Measurements from ENCODE around the gene S100Z. TPM values are rescaled to one million over a fixed set of nuclear protein-coding genes. Genes with fewer than 3 reads are reported as not detected.

The S100Z gene
- total and polyA plus RNA-seq, 9 of the 15 experiments (the other 6 are each of a cell fraction or from before 2014, with no cell fraction given), result 0.15 to 0.42 (median 0.20) TPM; not detected in 6

DNA sequence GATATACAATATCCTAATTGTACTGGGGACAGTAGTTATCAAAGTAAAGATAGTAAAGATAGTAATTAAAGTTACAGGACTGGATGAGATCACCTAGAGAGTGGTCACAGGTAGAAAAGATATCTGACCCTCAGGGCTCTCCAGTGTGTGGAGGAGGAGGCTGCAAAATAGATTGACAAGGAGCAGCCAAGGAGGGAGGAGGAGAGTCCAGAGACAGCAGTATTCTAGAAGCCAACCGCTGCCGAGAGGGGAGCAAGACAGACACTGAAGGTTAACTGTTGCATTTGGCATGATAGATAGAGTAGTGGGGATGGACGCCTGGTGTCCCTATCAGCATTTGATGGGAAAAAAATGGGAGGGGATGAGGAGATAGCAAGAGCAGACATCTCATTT lies 48.0 kb upstream of the S100Z start:
- TF ChIP-seq, protein P1, sequence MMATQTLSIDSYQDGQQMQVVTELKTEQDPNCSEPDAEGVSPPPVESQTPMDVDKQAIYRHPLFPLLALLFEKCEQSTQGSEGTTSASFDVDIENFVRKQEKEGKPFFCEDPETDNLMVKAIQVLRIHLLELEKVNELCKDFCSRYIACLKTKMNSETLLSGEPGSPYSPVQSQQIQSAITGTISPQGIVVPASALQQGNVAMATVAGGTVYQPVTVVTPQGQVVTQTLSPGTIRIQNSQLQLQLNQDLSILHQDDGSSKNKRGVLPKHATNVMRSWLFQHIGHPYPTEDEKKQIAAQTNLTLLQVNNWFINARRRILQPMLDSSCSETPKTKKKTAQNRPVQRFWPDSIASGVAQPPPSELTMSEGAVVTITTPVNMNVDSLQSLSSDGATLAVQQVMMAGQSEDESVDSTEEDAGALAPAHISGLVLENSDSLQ (IDR thresholded peaks at IDR 0.05), result 0 out of 2 replicates have a peak, but pooled peaks have one; percentile 7
- TF ChIP-seq ZNF354B (CRISPR knock-in tag; IDR thresholded peaks at IDR 0.05), result no peak
- H3K36me3 ChIP-seq (ENCODE audit: control insufficient read depth, insufficient read depth, low read length), result no peaks in the 10 kb centered on the region
- no peak overlapping the region for H2AFZ ChIP-seq (ENCODE audit: low read depth, low read length)
- H3K27ac ChIP-seq (ENCODE audit: extremely low read depth, low read depth, low read length), result no peak overlapping the region
- in situ Hi-C loops (cut with MboI) (no loop called here), intact Hi-C loops (cut with micrococcal nuclease) (no loop called here)
- ChIA-PET CTCF (ENCODE audit: low intra/inter-chr PET ratio) (no interaction called here), POLR2A (interaction anchor here (0.6 kb wide), 1 partner anchor 826 kb away, joined by 3 read pairs; no protein-coding TSS in a partner anchor)
- no peaks in the 10 kb centered on the region for H3K79me2 ChIP-seq (ENCODE audit: control insufficient read depth, insufficient read depth, low read length)
- peaks cover 3 to 13% of the 10 kb centered on the region in 2 experiments; a peak in 3 of 5 replicates for H3K27me3 ChIP-seq (ENCODE audit: control insufficient read depth in 2 of 2, insufficient read depth in 2 of 2, low read length in 2 of 2)
- FAIRE-seq (peak; percentile 46), ATAC-seq (peak; percentile 37; the same call in 1 of the 3 replicates), DNase-seq (ENCODE audit: extremely low read depth in 1 of 4, low spot score in 3 of 4) (peak in 1 of 4 experiments; percentile 39)
- H3K4me1 ChIP-seq (replicated peaks in 1 of 2; ENCODE audit: control insufficient read depth in 2 of 2, insufficient read depth in 2 of 2, low read length in 2 of 2), result peaks cover 0 to 11% of the 10 kb centered on the region in 2 experiments; a peak in 3 of 5 replicates
- no peaks in the 10 kb centered on the region; the same call in 1 of the 2 replicates for H3K9me3 ChIP-seq (replicated peaks; ENCODE audit: control insufficient read depth, insufficient read depth, low read depth, low read length)
- H3K9ac ChIP-seq (ENCODE audit: insufficient read depth in 1 of 2, low read depth in 2 of 2, low read length in 2 of 2), result no peak overlapping the region
- H4K20me1 ChIP-seq (replicated peaks; ENCODE audit: control insufficient read depth, insufficient read depth, low read length), result peaks cover 4% of the 10 kb centered on the region; the same call in 1 of the 2 replicates
- 3% methylated on average over 3 of the region's 3 CpGs for WGBS (ENCODE audit: insufficient coverage, low coverage, missing lambda C conversion rate)
- H3K4me3 ChIP-seq, result no peak overlapping the region
- no TSS peak for BruUV-seq (replicated peaks)
- H3K9me1 ChIP-seq (ENCODE audit: control insufficient read depth, insufficient read depth, low read length), result no peaks in the 10 kb centered on the region
- H3K4me2 ChIP-seq (ENCODE audit: insufficient read depth, low read length), result no peak overlapping the region

DNA sequence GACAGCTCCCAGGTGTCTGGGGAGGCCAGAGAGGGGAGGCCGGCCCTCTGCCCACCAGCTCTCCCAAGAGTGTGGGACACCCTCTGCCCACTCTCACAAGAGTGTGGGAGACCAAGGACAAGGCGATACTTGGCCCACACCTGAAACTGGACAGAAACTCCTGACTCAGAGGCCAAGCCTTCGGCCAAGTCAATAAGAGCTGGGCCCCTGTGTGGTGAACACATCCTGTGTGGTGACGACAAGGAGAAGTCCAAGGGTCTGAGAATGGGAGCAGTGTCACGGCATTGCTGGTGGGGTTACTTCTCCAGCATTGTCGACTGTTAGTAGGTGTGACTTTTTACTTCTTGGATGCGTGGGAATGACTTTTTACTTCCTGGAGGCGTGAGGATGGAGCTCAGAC lies 45.5 kb upstream of the S100Z start:
- H3K27ac ChIP-seq (ENCODE audit: extremely low read depth, low read depth, low read length), result no peak overlapping the region
- BruUV-seq (replicated peaks), result no TSS peak
- H3K27me3 ChIP-seq (ENCODE audit: control insufficient read depth in 2 of 2, insufficient read depth in 2 of 2, low read length in 2 of 2), result peaks cover 3 to 22% of the 10 kb centered on the region in 2 experiments; a peak in 3 of 5 replicates
- H3K36me3 ChIP-seq (ENCODE audit: control insufficient read depth, insufficient read depth, low read length), result no peaks in the 10 kb centered on the region
- no peak overlapping the region for H3K4me2 ChIP-seq (ENCODE audit: insufficient read depth, low read length)
- DNase-seq (ENCODE audit: extremely low read depth in 1 of 4, low spot score in 3 of 4), result no peak
- in situ Hi-C loops (cut with MboI) (no loop called here), intact Hi-C loops (cut with micrococcal nuclease) (no loop called here)
- POLR2A ChIA-PET, result no interaction called here
- no peak overlapping the region for H3K4me3 ChIP-seq
- no peak for FAIRE-seq
- H3K9ac ChIP-seq (ENCODE audit: insufficient read depth in 1 of 2, low read depth in 2 of 2, low read length in 2 of 2), result no peak overlapping the region
- no peak for ATAC-seq
- no peaks in the 10 kb centered on the region; the same call in 1 of the 2 replicates for H3K9me3 ChIP-seq (replicated peaks; ENCODE audit: control insufficient read depth, insufficient read depth, low read depth, low read length)
- H3K9me1 ChIP-seq (ENCODE audit: control insufficient read depth, insufficient read depth, low read length), result no peaks in the 10 kb centered on the region
- 15% methylated on average over 7 of the region's 8 CpGs for WGBS (ENCODE audit: insufficient coverage, low coverage, missing lambda C conversion rate)
- CTCF ChIA-PET (ENCODE audit: low intra/inter-chr PET ratio), result no interaction called here
- H4K20me1 ChIP-seq (replicated peaks; ENCODE audit: control insufficient read depth, insufficient read depth, low read length), result peaks cover 4% of the 10 kb centered on the region; the same call in 1 of the 2 replicates
- peaks cover 6 to 11% of the 10 kb centered on the region in 2 experiments; a peak in 4 of 5 replicates for H3K4me1 ChIP-seq (replicated peaks in 1 of 2; ENCODE audit: control insufficient read depth in 2 of 2, insufficient read depth in 2 of 2, low read length in 2 of 2)
- H2AFZ ChIP-seq (ENCODE audit: low read depth, low read length), result no peak overlapping the region
- no peaks in the 10 kb centered on the region for H3K79me2 ChIP-seq (ENCODE audit: control insufficient read depth, insufficient read depth, low read length)
- TF ChIP-seq KAT8 (IDR thresholded peaks at IDR 0.05; ENCODE audit: low read depth), result no peak
- TF ChIP-seq CEBPG (CRISPR knock-in tag; IDR thresholded peaks at IDR 0.05), result no peak
- no peak for TF ChIP-seq CEBPG (tag; conservative IDR thresholded peaks at IDR 0.05 in 1 of 2, IDR thresholded peaks at IDR 0.05 in 1 of 2)
- no peak for TF ChIP-seq PHTF2 (CRISPR knock-in tag; IDR thresholded peaks at IDR 0.05)
- TF ChIP-seq MIER1 (IDR thresholded peaks at IDR 0.05; ENCODE audit: low read depth), result no peak
- TF ChIP-seq, protein P2, sequence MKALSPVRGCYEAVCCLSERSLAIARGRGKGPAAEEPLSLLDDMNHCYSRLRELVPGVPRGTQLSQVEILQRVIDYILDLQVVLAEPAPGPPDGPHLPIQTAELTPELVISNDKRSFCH (CRISPR knock-in tag; IDR thresholded peaks at IDR 0.05), result no peak
- TF ChIP-seq, protein P2 (tag; IDR thresholded peaks at IDR 0.05), result no peak
- TF ChIP-seq, protein P3, sequence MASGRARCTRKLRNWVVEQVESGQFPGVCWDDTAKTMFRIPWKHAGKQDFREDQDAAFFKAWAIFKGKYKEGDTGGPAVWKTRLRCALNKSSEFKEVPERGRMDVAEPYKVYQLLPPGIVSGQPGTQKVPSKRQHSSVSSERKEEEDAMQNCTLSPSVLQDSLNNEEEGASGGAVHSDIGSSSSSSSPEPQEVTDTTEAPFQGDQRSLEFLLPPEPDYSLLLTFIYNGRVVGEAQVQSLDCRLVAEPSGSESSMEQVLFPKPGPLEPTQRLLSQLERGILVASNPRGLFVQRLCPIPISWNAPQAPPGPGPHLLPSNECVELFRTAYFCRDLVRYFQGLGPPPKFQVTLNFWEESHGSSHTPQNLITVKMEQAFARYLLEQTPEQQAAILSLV (tag; IDR thresholded peaks at IDR 0.05), result no peak
- TF ChIP-seq BCOR (IDR thresholded peaks at IDR 0.05), result no peak
- TF ChIP-seq CCNT2 (IDR thresholded peaks at IDR 0.05; ENCODE audit: borderline replicate concordance, extremely low read depth, insufficient read length, low read depth, low read length), result no peak
- TF ChIP-seq, protein P4, sequence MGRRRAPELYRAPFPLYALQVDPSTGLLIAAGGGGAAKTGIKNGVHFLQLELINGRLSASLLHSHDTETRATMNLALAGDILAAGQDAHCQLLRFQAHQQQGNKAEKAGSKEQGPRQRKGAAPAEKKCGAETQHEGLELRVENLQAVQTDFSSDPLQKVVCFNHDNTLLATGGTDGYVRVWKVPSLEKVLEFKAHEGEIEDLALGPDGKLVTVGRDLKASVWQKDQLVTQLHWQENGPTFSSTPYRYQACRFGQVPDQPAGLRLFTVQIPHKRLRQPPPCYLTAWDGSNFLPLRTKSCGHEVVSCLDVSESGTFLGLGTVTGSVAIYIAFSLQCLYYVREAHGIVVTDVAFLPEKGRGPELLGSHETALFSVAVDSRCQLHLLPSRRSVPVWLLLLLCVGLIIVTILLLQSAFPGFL (CRISPR knock-in tag; IDR thresholded peaks at IDR 0.05), result no peak
